SK-N-SH (cell line): ENCODE measurements around the gene RC3H2.
"Not testable (repeated sequence)": the region's sequence is repeated elsewhere in the genome, so short reads cannot be mapped to it uniquely, and the experiment has no call there.

Experiments
- POLR2AphosphoS5 ChIP-seq: IDR thresholded peaks from 2 replicates; pipeline ENCODE4 v1.6.1; 2012; ENCODE audit warnings: low read depth, low read length
- REST ChIP-seq: IDR thresholded peaks from 2 replicates; pipeline ENCODE4 v1.6.1; 2012; ENCODE audit warnings: mild to moderate bottlenecking, low read depth, low read length, moderate library complexity

GRCh38 chr9:122838441-122838840 lies 66.7 kb downstream of the RC3H2 start:
- not testable (repeated sequence) for TF ChIP-seq POLR2AphosphoS5, REST
